Adipocyte (in vitro differentiated cells): Measurements from ENCODE around the gene TMPRSS3.

Experiments
- DNase-seq: peaks from one replicate; pipeline ENCODE4 v3.0.0-alpha.2; 2015; ENCODE audit warnings: low read depth
- H3K27me3 ChIP-seq: replicated peaks from 2 replicates; pipeline ENCODE4 v1.7.0; 2013; ENCODE audit warnings: mild to moderate bottlenecking, low read length, moderate library complexity; ENCODE audit not compliant: control insufficient read depth, insufficient read depth
- H3K36me3 ChIP-seq: 2 replicates; pipeline ENCODE4 v1.7.0; 2013; ENCODE audit warnings: low read length, mild to moderate bottlenecking, moderate library complexity; ENCODE audit not compliant: control insufficient read depth, insufficient read depth, severe bottlenecking
- H3K4me1 ChIP-seq: 2 replicates; pipeline ENCODE4 v1.7.0; 2013; ENCODE audit warnings: mild to moderate bottlenecking, low read length, moderate library complexity; ENCODE audit not compliant: control insufficient read depth, insufficient read depth
- H3K4me3 ChIP-seq: 2 replicates; pipeline ENCODE4 v1.7.0; 2013; ENCODE audit warnings: mild to moderate bottlenecking, low read length, moderate library complexity
- H3K9ac ChIP-seq: 2 replicates; pipeline ENCODE4 v1.7.0; 2013; ENCODE audit warnings: mild to moderate bottlenecking, low read length, moderate library complexity
- H3K9me3 ChIP-seq: 2 replicates; pipeline ENCODE4 v1.7.0; 2013; ENCODE audit warnings: mild to moderate bottlenecking, low read length, moderate library complexity; ENCODE audit not compliant: control insufficient read depth

TMPRSS3 gene

DNA sequence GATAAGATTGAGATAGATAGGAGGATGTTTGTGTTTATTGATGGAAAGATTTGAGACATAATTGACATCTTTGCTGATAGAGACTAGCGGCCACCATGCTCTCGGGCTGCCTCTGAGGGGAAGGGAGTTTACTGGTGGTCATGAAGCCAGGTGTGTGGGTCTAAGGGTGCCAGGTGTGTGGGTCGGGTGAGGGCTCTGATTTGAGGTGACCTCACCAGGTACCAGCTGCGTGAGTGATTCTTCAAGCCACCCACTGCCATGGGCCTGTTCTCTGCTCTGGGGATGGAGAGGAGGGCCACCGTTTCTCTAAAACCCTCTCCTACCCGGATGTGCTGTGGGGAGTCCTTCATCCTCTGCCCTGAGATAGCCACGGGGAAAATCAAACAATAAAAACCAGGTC is 11.0 kb upstream of the TMPRSS3 start:
- H3K4me1 ChIP-seq: no peaks in the 10 kb centered on the region
- no peak for DNase-seq
- H3K9me3 ChIP-seq: peaks cover 4% of the 10 kb centered on the region
- no peak overlapping the region for H3K4me3 ChIP-seq
- no peaks in the 10 kb centered on the region for H3K36me3 ChIP-seq
- no peak overlapping the region for H3K9ac ChIP-seq
- H3K27me3 ChIP-seq: peaks cover 60% of the 10 kb centered on the region

DNA sequence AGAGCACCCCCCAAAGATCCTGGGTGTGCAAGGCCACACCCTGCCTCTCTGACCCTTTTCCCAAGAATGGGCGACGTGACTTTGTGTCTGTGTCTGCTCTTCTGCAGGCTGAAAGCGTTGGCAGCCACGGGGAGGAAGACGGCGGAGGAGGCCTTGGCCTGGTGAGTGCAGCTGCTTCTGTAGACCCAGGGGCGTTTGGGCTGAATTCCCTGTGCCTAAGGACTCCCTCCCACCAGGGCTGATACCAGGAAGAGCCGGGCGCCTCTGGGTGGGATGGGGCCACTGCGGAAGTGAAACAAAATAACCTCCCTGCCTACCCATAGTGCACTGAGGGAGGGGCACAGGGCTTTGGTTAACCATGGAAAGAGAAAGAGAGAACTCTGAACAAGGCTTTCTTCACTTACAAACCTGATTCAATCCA is 10.4 kb upstream of the TMPRSS3 start:
- Histone ChIP-seq H3K9me3 (peaks cover 9% of the 10 kb centered on the region), H3K4me1 (no peaks in the 10 kb centered on the region), H3K9ac (no peak overlapping the region), H3K36me3 (no peaks in the 10 kb centered on the region), H3K4me3 (no peak overlapping the region), H3K27me3 (peaks cover 54% of the 10 kb centered on the region)
- DNase-seq: no peak

DNA sequence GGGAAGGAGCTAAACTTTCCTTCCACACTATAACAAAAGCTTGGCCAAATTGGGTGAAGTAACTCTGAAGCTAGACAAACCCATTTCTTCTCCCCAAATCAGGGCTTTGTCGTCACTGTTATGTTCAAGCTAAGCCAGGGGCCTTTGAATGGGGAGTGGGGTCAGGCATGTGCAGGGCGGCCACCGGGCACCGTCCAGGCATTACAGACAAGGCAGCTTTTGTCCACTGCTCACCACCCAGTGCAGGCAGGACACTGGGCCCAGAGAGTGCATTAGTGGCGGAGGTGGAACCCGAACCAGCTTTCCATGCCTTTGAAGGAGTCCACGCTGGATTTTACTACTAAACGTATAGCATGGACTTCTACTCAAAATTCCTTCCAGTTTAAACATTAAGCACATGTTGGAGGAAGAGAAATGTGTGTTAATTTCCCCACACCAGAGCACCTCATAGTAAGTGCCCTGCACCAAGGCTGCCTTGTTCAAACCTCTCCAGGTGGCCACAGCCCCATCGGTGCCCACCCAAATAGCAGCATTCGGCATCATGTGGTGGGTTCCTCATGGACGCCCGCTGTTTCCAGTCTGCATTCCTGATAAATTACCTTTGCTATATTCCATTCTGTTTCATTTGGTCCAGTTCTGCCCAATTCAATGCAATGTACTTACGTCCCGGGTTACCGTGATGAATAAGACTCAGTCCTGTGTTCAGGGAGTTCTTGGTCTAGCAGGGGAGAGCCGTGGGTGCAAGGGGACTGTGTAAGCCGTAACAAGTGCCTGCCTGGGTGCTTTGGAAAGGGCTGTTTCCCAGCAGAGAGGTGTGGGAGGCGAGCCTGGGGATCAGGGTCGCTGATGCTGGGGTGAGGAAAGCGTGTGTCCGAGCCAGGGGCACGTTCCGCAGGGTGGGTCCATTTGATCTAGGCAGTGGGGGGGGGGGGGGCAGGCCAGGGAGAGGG is 9.5 kb upstream of the TMPRSS3 start:
- Histone ChIP-seq H3K9ac (no peak overlapping the region), H3K36me3 (no peaks in the 10 kb centered on the region), H3K27me3 (peaks cover 45% of the 10 kb centered on the region), H3K4me3 (no peak overlapping the region), H3K4me1 (no peaks in the 10 kb centered on the region), H3K9me3 (peaks cover 9% of the 10 kb centered on the region)
- no peak for DNase-seq

DNA sequence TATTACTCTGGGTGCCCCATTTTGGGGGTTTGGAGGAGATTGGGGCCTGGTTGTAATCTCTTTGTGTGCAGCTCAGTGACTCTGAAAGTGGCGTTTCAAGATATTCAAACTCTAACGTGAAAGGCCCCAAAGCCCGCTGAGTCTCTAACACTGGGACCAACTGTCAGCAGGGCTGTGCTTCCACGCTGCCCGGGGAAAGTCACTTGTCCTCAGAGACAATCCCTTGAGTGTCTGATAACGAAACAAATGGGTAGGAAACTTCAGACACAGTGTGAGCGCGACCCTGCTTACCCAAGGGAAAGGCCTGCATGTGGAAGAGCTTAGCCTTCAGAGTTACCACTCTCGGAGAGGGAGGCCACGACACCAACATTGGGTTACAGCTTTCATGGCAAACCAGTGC is 8.7 kb upstream of the TMPRSS3 start:
- H3K9me3 ChIP-seq: peaks cover 9% of the 10 kb centered on the region
- peaks cover 37% of the 10 kb centered on the region for H3K27me3 ChIP-seq
- no peak for DNase-seq
- no peaks in the 10 kb centered on the region for H3K4me1 ChIP-seq
- no peak overlapping the region for H3K9ac ChIP-seq
- H3K36me3 ChIP-seq: no peaks in the 10 kb centered on the region
- no peak overlapping the region for H3K4me3 ChIP-seq

DNA sequence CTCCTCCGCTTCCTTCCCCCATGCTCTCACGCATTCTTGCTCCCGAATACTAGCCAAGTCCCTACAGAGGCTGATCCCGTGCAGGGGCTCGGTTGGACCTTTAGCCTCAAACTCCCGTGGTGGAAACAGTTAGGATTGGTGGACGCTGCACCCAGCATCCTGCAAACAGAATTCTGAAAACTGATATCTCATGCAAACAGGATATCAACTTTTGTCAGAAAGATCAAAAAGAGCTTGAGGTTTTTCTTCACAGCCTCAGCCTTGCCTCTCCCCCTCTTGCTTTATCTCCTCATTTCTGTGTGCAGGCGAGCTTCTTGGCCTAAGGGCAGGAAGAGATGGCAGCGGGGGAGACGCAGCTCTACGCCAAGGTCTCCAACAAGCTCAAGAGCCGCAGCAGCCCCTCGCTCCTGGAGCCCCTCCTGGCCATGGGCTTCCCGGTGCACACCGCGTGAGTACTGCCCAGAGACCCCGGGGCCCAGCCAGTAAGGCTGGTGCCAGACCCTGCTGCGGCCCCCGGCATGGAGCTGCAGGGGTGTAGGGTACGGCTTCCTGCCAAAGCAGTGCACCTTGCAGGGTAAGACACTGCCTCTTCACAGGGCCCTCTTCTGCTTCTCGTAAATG is 7.9 kb upstream of the TMPRSS3 start, which contains the start of gene UBASH3A:
Gene UBASH3A (plus strand): TSS at position 292 of the 621 bp plus-strand sequence. CDS start 44 bp downstream, at position 336.
- no peaks in the 10 kb centered on the region for H3K4me1 ChIP-seq
- no peak for DNase-seq
- H3K9ac ChIP-seq: no peak within 1 kb of the TSS
- H3K27me3 ChIP-seq: peaks cover 31% of the 10 kb centered on the region
- no peak within 1 kb of the TSS for H3K4me3 ChIP-seq
- peaks cover 9% of the 10 kb centered on the region for H3K9me3 ChIP-seq
- H3K36me3 ChIP-seq: no peaks in the 10 kb centered on the region

DNA sequence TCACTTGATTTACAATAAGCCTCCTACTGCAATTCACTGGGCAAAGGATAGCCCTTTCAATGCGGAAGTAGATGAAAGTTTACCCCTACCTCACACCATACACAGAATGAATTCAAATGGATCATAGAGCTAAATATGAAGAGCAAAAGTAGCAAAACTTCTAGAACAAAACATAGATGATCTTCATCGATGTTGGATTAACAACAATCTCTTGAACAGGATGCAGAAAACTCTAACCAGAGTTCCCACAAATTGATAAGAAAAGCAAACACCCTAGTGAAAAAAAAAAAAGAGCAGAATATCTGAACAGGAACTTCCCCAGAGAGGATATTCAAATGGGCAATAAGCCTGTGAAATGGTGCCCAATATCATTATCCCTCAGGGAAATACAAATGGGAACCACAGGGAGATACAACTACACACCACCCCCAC is 6.0 kb upstream of the TMPRSS3 start:
- no peaks in the 10 kb centered on the region for H3K4me1 ChIP-seq
- H3K36me3 ChIP-seq: no peaks in the 10 kb centered on the region
- DNase-seq: no peak
- no peak overlapping the region for H3K4me3 ChIP-seq
- no peak overlapping the region for H3K9ac ChIP-seq
- H3K27me3 ChIP-seq: peaks cover 28% of the 10 kb centered on the region
- peaks cover 9% of the 10 kb centered on the region for H3K9me3 ChIP-seq

DNA sequence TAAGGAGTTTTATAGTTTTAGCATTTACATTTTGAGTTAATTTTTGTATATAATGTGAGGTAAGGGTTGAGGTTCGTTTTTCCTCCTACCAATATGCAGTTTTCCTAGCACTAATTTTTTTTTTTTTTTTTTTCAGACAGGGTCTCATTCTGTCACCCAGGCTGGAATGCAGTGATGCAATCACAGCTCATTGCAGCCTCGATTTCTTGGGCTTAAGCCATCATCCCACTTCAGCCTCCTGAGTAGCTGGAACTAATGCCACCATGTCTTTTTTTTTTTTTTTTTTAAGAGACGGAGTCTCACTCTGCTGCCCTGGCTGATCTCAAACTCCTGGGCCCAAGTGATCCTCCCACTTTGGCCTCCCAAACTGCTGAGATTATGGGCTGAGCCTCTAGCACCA is 5.3 kb upstream of the TMPRSS3 start:
- H3K36me3 ChIP-seq: no peaks in the 10 kb centered on the region
- DNase-seq: peak; percentile 3
- H3K4me3 ChIP-seq: no peak overlapping the region
- no peak overlapping the region for H3K9ac ChIP-seq
- peaks cover 32% of the 10 kb centered on the region for H3K27me3 ChIP-seq
- no peaks in the 10 kb centered on the region for H3K4me1 ChIP-seq
- peaks cover 9% of the 10 kb centered on the region for H3K9me3 ChIP-seq

DNA sequence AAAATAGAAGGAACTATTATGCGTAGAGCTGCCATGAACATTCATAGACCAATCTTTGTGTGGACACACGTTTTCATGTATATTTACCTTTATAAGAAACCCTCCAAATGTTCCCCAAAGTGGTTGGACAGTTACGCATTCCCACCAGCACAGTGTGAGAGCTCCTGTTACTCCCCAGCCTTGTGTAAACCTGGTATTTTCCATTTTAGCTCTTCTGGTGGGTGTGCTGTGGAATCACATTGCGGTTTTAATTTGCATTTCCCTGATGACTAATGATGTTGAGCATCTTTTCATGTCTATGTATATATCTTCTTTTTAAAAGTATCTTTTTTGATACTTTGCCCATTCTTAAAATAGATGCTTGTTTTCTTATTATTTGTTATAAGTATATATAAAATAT is 4.7 kb upstream of the TMPRSS3 start:
- no peaks in the 10 kb centered on the region for H3K4me1 ChIP-seq
- H3K36me3 ChIP-seq: no peaks in the 10 kb centered on the region
- no peak overlapping the region for H3K9ac ChIP-seq
- no peak overlapping the region for H3K4me3 ChIP-seq
- H3K27me3 ChIP-seq: peaks cover 37% of the 10 kb centered on the region
- peaks cover 9% of the 10 kb centered on the region for H3K9me3 ChIP-seq
- peak; percentile 4 for DNase-seq

DNA sequence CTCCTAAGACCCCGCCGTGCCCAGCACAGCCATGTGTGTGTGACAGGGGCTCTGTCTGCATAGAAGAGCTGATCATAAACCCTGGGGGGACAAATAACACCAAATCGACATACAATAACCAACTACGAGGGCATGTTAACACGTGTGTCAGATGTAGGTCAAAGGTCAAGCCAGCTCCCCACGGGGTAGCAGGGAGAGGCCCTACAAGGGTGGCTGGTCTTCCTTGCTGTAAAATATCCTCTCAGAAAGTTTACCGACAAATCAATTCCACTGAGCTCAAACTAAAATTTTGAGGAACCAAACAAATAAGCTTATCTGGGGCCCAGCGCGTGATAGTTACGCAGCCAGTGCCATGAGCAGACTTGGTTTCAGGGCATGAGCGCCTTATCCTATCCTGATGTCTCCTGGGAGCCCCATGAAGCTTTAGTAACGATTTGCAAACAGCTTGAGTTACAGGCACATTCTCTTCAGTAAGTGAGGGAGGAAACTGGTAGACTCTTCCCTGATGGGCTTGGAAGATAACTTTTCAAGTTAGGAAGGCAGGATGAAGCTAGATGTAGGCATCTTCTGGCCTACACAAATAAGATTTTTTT is 2.7 kb upstream of the TMPRSS3 start:
- no peaks in the 10 kb centered on the region for H3K36me3 ChIP-seq
- peaks cover 32% of the 10 kb centered on the region for H3K27me3 ChIP-seq
- DNase-seq: no peak
- no peaks in the 10 kb centered on the region for H3K4me1 ChIP-seq
- no peak overlapping the region for H3K4me3 ChIP-seq
- peaks cover 9% of the 10 kb centered on the region for H3K9me3 ChIP-seq
- no peak overlapping the region for H3K9ac ChIP-seq

DNA sequence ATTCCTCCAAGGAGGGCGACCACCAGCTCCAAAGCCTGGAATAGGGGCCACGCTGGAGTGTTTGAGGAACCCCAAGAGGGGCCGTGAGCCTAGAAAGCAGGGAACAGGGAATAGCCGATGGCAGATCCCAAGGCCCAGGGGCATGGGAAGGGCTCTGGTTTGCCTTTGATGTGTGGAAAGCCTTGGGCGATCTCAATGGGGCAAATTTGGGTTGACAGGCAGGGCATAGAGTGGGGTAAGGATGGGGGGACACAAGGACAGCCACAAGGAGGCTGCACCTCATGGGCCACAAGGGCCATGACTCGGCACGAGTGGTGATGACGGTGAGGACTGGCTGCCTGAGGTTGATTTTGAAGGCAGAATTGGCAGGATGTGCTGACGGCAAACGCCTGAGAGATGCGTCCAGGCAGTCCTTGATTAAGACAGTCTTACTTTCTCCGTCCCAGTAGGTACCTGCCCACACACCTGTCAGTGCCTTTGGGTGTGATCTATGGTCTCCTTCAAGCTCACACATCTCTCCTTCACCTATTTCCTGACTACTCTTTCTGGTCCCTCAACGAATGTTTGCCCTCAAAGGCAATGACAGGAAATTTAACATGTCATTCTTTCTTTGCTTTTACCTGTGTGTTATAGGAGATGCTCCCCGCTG is 2.0 kb upstream of the TMPRSS3 start:
- Histone ChIP-seq H3K36me3 (no peaks in the 10 kb centered on the region), H3K9me3 (peaks cover 9% of the 10 kb centered on the region), H3K4me3 (no peak overlapping the region), H3K4me1 (no peaks in the 10 kb centered on the region), H3K9ac (no peak overlapping the region), H3K27me3 (peaks cover 30% of the 10 kb centered on the region)
- DNase-seq: no peak
